ENCODE measurements around the gene NKAIN2. TPM values are rescaled to one million over a fixed set of nuclear protein-coding genes. Genes with fewer than 3 reads are reported as not detected.

Gene NKAIN2
- total and polyA plus RNA-seq, 2 donors (not counting 3 experiments of a cell fraction or from before 2014, with no cell fraction given) = 0.03 TPM; not detected in 1

DNA sequence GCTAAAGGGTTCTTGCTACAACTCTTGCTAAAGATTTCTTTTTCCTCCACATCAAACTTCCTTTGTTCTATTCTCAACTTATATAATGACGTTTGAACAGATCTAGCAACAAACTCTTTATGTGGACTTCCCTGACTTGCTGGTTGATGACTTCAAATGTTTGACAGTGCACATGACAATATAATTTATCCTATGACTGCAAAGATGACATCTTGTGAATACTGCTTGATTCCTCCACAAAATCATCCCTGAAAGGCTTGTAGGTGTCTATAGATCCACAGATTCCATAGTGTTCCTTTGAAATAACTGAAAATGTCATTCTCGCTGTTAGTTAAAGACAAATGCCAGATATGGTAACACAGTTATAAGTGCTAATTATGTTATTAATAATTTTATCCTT, 478.9 kb downstream of the NKAIN2 start:
- Histone ChIP-seq H3K4me1 (ENCODE audit: control insufficient read depth, extremely low read depth, insufficient read depth, low read length) (no peaks in the 10 kb centered on the region), H2AFZ (ENCODE audit: low read depth, low read length) (no peak overlapping the region), H3K9me3 (replicated peaks; ENCODE audit: control insufficient read depth, insufficient read depth, low read length) (no peaks in the 10 kb centered on the region), H3K4me2 (ENCODE audit: insufficient read depth, low read length) (no peak overlapping the region), H3K9me1 (replicated peaks; ENCODE audit: control insufficient read depth, extremely low read depth, insufficient read depth, low read length) (no peaks in the 10 kb centered on the region), H3K27me3 (ENCODE audit: control insufficient read depth in 2 of 2, insufficient read depth in 2 of 2, low read length in 2 of 2) (no peaks in the 10 kb centered on the region), H3K27ac (ENCODE audit: insufficient read depth, low read depth, low read length) (no peak overlapping the region), H4K20me1 (replicated peaks; ENCODE audit: control insufficient read depth, extremely low read depth, insufficient read depth, low read length) (no peaks in the 10 kb centered on the region), H3K4me3 (replicated peaks in 1 of 3; ENCODE audit: insufficient read depth in 1 of 3, low read depth in 1 of 3, low read length in 3 of 3) (no peak overlapping the region), H3K79me2 (ENCODE audit: control insufficient read depth, insufficient read depth, low read length) (no peaks in the 10 kb centered on the region), H3K36me3 (ENCODE audit: control insufficient read depth in 2 of 2, extremely low read depth in 1 of 2, insufficient read depth in 2 of 2, low read length in 2 of 2) (no peaks in the 10 kb centered on the region), H3K9ac (replicated peaks; ENCODE audit: extremely low read depth, insufficient read depth, low read length) (no peak overlapping the region)
- no TSS peak for BruUV-seq (replicated peaks)
- TF ChIP-seq JUN (IDR thresholded peaks at IDR 0.05; ENCODE audit: borderline replicate concordance, insufficient read depth, insufficient read length, low read depth) = no peak
- TF ChIP-seq POLR2A (IDR thresholded peaks at IDR 0.05; ENCODE audit: low read depth, low read length) = no peak
- TF ChIP-seq GATA2 (IDR thresholded peaks at IDR 0.05; ENCODE audit: insufficient read depth, insufficient read length, low read depth, low read length) = no peak
- TF ChIP-seq, protein P1, sequence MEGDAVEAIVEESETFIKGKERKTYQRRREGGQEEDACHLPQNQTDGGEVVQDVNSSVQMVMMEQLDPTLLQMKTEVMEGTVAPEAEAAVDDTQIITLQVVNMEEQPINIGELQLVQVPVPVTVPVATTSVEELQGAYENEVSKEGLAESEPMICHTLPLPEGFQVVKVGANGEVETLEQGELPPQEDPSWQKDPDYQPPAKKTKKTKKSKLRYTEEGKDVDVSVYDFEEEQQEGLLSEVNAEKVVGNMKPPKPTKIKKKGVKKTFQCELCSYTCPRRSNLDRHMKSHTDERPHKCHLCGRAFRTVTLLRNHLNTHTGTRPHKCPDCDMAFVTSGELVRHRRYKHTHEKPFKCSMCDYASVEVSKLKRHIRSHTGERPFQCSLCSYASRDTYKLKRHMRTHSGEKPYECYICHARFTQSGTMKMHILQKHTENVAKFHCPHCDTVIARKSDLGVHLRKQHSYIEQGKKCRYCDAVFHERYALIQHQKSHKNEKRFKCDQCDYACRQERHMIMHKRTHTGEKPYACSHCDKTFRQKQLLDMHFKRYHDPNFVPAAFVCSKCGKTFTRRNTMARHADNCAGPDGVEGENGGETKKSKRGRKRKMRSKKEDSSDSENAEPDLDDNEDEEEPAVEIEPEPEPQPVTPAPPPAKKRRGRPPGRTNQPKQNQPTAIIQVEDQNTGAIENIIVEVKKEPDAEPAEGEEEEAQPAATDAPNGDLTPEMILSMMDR (IDR thresholded peaks at IDR 0.05; ENCODE audit: extremely low read depth in 1 of 2, insufficient read depth in 1 of 2, low read depth in 1 of 2, low read length in 2 of 2) = no peak
- no peak for TF ChIP-seq EZH2 (IDR thresholded peaks at IDR 0.05; ENCODE audit: borderline replicate concordance, low read depth, low read length, severe bottlenecking)
- no peak for TF ChIP-seq MYC (IDR thresholded peaks at IDR 0.05; ENCODE audit: low read depth, low read length)
- TF ChIP-seq, protein P2, sequence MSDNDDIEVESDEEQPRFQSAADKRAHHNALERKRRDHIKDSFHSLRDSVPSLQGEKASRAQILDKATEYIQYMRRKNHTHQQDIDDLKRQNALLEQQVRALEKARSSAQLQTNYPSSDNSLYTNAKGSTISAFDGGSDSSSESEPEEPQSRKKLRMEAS (IDR thresholded peaks at IDR 0.05; ENCODE audit: insufficient read depth, insufficient read length) = no peak
- TF ChIP-seq FOS (IDR thresholded peaks at IDR 0.05; ENCODE audit: borderline replicate concordance, insufficient read depth, low read length) = no peak
- no peak for TF ChIP-seq POLR2AphosphoS5 (IDR thresholded peaks at IDR 0.05; ENCODE audit: insufficient read depth, low read depth, low read length)
- dilution Hi-C loops (cut with MboI; ENCODE audit: extremely low pct_ligation_motif_present, low sequenced_read_pairs) = no loop called here
- FAIRE-seq (no peak), DNase-seq (ENCODE audit: low read depth, low spot score) (no peak)
- POLR2A ChIA-PET = no interaction called here
- CTCF ChIA-PET = no interaction called here
- intact Hi-C loops (cut with micrococcal nuclease) = no loop called here
